Stimulated activated CD8-positive, alpha-beta memory T cell treated with anti-CD3 and anti-CD28 coated beads, Interleukin-15, amount 100 ng/mL, for 24 hours (primary cell): ENCODE data around the gene UBXN7.
"Not testable (repeated sequence)": the region's sequence is repeated elsewhere in the genome, so short reads cannot be mapped to it uniquely, and the experiment has no call there.

ENCODE experiments used
- DNase-seq: peaks from one replicate; pipeline ENCODE4 v3.0.0-alpha.2; 2020; ENCODE audit warnings: low read depth

The UBXN7 gene

DNA sequence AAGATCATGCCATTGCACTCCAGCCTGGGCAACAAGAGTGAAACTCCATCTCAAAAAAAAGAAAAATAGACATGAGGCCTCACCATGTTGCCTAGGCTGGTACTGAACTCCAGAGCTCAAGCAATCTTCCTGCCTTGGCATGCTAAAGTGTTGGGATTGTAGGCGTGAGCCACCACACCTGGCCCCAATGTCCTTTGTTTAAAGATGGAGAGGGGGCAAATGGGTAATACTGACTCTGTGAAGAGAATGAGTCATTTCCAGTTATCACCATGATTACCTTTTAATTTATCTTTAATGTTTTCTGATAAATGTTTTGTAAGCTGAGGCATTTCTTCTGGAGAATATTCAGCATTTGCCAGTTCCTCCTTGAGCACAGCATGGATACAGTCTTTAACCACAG is 116.4 kb downstream of the UBXN7 start:
- no peak for DNase-seq

DNA sequence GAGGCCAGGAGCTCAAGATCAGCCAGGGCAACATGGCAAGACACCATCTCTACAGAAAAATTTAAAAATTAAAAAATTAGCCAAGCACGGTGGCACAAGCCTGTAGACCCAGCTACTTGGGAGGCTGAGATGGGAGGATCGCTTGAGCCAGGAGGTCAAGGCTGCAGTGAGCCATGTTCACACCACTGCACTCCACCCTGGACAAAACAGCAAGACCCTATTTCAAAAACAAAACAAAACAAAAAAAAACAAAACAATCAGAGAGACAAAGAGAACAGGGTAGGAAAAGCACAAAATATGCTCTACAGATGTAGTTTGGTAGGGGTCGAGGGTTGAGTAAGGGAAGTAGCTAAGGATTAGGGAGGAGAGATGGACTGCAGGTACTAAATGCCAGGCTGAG is 117.6 kb downstream of the UBXN7 start:
- DNase-seq = no peak

DNA sequence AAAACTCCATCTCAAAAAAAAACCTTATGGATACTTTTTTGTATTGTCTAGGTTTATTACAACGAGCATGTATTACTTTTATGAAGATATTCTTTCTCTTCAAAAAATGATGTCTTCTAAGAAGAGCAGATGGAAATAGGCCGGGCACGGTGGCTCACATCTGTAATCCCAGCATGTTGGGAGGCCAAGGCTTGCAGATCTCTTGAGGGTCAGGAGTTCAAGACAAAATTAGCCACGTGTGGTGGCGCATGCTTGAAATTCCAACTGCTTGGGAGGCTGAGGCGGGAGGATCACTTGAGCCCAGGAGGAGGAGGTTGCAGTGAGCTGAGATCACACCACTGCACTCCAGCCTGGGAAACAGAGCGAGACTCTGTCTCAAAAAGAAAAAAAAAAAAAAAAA is 118.1 kb downstream of the UBXN7 start:
- not testable (repeated sequence) for DNase-seq

DNA sequence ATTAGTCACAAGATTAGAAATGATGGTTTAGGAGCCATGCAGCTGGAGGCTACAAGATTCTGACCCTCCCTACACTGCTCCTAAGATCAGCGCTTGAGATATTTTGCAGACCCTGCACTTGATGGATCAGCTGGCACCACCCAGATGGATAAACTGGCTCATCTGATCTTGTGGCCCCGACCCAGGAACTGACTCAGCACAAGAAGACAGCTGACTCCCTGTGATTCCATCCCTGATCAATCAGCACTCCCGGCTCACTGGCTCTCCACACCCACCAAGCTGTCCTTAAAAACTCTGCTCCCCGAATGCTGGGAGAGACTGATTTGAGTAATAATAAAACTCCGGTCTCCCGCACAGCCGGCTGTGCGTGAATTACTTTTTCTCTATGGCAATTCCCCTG is 129.3 kb downstream of the UBXN7 start:
- DNase-seq = not testable (repeated sequence)

DNA sequence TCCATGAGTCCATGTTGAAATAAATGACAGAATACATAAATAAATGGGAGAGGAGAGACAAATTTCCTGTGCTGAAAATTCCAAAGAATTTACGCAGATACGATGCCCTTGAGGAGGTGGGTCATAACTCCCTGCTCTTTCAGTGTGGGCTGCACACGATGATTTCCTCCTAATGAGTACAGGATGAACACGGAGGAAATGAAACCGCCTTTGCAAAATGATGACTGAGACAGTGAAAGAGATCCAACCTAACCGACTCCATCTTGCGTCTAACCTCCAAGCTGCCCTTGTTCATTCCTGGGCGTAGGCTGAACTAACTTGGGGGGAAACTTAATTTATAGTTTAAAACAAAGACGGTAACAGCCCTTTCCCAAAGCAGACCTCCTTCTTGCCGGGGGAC is 129.7 kb downstream of the UBXN7 start:
- DNase-seq = not testable (repeated sequence)

DNA sequence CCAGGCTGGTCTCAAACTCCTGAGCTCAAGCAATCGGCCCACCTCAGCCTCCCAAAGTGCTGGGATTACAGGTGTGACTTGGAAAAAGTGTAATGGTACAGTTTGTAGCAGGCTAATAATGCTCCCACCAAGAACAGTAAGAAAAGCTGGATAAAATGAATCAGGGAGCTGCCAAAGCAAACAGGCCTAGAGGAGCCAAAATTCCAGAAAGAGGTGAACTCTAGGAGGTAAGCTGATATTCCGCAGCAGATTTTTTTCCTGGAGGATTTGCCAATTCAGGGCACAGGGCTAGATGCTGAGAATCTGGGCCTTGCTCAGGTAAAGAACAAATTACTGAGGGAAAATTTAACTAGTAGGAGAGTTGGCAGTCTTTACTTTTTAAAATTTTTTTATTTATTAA is 133.7 kb downstream of the UBXN7 start:
- no peak for DNase-seq
